Mucosa of stomach (tissue), 1 donor: ENCODE measurements around the gene HELZ2.

Source experiments
- H3K27me3 ChIP-seq: one replicate; pipeline ENCODE4 v1.7.0; 2013; ENCODE audit warnings: mild to moderate bottlenecking, low read length; ENCODE audit not compliant: control insufficient read depth, insufficient read depth
- H3K36me3 ChIP-seq: one replicate; pipeline ENCODE4 v1.7.0; 2013; ENCODE audit warnings: low read length; ENCODE audit not compliant: control insufficient read depth, insufficient read depth
- H3K4me1 ChIP-seq: one replicate; pipeline ENCODE4 v1.7.0; 2013; ENCODE audit warnings: mild to moderate bottlenecking, low read length; ENCODE audit not compliant: control insufficient read depth, insufficient read depth
- H3K4me3 ChIP-seq: one replicate; pipeline ENCODE4 v1.7.0; 2013; ENCODE audit warnings: low read length
- H3K9ac ChIP-seq: one replicate; pipeline ENCODE4 v1.7.0; 2013; ENCODE audit warnings: mild to moderate bottlenecking, low read length, moderate library complexity
- H3K9me3 ChIP-seq: one replicate; pipeline ENCODE4 v1.7.0; 2013; ENCODE audit warnings: mild to moderate bottlenecking, low read length, moderate library complexity; ENCODE audit not compliant: control insufficient read depth
- donor health status: Pancreatic carcinoma.

The HELZ2 gene

GRCh38 chr20:63592661-63593060, 18.6 kb upstream of the HELZ2 start:
- Histone ChIP-seq H3K4me3 (no peak overlapping the region), H3K27me3 (no peaks in the 10 kb centered on the region), H3K9ac (no peak overlapping the region), H3K9me3 (no peaks in the 10 kb centered on the region), H3K36me3 (no peaks in the 10 kb centered on the region), H3K4me1 (no peaks in the 10 kb centered on the region)

- H3K36me3 ChIP-seq = no peaks in the 10 kb centered on the region
- no peaks in the 10 kb centered on the region for H3K9me3 ChIP-seq
- H3K27me3 ChIP-seq = no peaks in the 10 kb centered on the region
- H3K4me1 ChIP-seq = no peaks in the 10 kb centered on the region
- no peak overlapping the region for H3K4me3 ChIP-seq
- no peak overlapping the region for H3K9ac ChIP-seq
Measured at GRCh38 chr20:63591786-63592355, 17.8 kb upstream of the HELZ2 start.

DNA sequence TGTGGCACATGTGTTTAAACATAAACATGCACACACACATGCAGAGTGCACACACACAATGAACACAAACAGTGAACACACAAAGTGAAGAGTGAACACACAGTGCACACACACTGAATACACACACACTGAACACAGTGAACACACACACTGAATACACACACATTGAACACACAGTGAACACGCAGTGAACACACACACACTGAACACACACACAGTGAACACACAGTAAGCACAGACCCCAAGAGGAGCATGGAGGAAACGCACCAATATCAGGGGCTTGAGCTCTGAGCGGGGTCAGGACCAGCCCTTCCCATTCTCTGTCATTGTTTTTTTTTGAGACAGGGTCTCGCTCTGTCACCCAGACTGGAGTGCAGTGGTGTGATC, 17.1 kb upstream of the HELZ2 start:
- no peaks in the 10 kb centered on the region for H3K4me1 ChIP-seq
- H3K9me3 ChIP-seq = no peaks in the 10 kb centered on the region
- no peaks in the 10 kb centered on the region for H3K27me3 ChIP-seq
- H3K9ac ChIP-seq = no peak overlapping the region
- no peaks in the 10 kb centered on the region for H3K36me3 ChIP-seq
- H3K4me3 ChIP-seq = no peak overlapping the region

DNA sequence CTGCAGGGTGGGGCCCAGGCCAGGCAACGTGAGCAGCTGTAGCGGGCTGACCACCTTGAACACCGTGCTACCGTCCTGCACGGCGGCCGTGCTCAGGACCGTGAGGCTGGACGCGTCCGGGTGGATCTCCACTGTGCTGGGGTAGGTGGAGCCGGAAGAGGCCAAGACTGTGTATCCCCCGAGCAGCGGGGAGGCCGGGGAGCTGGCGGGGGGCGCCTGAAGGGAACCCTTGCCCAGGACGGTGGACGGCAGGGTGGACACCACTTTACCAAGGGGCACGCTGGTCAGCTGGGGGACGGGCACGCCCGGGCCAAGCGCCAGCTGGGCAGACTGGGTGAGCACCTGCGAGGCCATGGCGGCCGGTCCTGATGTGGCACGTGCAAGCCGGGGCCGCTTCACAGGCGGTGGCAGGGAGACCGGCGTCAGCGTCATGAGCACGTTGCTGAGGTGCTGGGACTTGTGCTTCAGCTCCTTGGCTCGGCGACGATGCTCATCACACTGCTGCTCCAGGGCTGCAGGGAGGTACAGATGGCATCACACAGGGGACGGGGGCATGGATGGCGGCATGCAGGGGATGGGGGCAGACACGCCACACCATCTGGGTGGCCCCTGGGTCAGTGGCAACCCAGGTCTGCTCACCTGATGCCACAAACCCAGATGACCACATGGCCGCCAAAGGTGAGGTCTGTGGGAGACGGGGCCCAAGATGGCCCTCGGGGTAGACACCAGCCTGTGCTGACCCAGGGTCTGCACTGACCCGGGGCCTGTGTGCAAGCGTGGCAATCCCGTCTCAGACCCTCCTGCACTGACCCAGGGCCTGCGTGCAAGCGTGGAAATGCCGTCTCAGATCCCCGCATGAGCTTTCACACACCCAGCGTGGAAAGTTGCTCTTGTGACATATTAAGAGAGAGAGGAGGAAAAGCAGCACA, 16.4 kb upstream of the HELZ2 start:
- Histone ChIP-seq H3K4me3 (no peak overlapping the region), H3K27me3 (no peaks in the 10 kb centered on the region), H3K36me3 (no peaks in the 10 kb centered on the region), H3K9me3 (no peaks in the 10 kb centered on the region), H3K4me1 (no peaks in the 10 kb centered on the region), H3K9ac (no peak overlapping the region)

DNA sequence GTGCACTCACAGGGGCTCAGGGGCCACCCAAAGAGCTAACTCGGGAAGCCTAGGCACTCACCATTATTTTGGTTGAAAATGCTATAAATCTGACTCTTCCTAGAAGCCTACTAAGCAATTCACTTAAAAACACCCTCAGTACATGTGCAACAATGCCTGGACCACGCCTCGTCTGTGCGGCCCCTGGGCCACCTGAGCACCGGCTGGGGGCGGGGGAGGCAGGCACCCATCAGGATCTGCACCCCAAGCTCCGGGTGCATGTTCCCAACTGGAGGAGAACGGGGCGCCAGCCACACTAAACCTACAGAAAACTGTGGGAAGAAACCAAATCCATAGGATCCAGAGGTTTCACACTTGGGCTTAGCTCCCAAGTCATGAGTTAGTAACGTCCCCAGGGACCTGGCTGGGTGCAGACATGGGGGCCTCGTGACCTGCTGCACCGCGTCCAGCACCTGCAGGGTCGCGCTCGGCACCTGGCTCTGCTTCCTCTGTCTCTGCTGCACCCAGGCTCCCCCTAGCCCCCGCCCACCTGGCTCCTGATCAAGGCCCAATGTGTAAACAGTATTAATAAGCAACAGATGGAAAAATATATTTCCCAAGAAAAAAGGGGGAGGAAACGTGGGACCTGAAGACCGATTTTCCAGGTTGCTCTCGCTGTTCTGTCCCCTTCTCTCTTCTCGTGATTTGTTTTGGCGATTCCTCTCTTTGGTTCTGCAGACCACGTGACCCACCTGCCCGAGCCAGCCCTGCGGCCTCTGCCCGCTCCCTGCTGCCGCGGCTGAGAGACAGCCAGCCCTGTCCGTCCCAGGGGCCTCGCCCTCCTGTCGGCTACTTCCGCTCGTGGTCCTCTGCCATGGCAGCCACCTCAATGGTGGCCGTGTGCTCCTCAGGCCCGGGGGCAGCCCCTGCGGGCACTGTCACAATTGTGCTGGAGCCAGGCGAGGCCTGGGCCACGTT, 15.5 kb upstream of the HELZ2 start:
- Histone ChIP-seq H3K4me3 (no peak overlapping the region), H3K36me3 (no peaks in the 10 kb centered on the region), H3K9me3 (no peaks in the 10 kb centered on the region), H3K27me3 (no peaks in the 10 kb centered on the region), H3K9ac (no peak overlapping the region), H3K4me1 (no peaks in the 10 kb centered on the region)

- no peaks in the 10 kb centered on the region for H3K4me1 ChIP-seq
- H3K4me3 ChIP-seq = no peak overlapping the region
- H3K27me3 ChIP-seq = no peaks in the 10 kb centered on the region
- no peaks in the 10 kb centered on the region for H3K9me3 ChIP-seq
- H3K9ac ChIP-seq = no peak overlapping the region
- H3K36me3 ChIP-seq = no peaks in the 10 kb centered on the region
Measured at GRCh38 chr20:63588641-63589041, 14.6 kb upstream of the HELZ2 start.

DNA sequence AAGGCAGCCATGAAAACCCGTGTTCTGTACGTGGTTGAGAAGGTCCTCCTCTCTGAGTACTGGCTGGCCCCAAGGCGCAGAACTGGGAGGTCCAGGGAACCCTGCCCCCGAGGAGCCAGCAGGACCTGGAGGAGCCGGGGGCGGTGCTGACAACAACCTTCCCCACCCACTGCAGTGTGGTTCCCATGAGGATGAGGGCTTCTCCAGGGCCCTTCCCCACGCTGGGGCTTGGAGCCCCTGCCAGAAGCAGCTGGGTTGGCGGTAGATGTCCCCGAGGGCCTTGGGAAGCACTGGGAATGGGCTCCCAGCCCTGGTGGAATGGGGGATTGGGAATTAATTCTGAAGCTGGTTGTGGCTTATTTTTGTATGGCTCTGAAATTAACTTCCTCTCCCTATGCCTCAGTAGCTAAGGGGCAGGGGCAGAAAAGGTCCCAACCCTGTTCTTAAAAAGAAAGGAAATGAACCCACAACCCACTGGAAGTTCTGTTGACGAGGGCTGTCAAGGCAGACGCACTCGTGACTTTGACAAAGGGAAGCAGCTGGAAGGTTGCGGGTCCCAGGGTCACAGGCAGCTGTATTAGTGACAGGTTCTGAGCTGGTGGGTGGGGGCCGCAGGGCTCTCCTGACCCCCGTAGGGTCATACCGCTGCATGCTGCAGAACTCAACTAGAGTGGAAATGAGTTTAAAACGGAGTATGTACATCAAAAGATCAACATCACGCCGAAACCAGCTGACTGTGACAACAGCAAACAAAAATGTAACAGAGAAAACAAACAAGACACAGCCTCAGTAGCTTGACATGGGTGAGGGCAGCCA, 13.9 kb upstream of the HELZ2 start:
- Histone ChIP-seq H3K4me1 (no peaks in the 10 kb centered on the region), H3K36me3 (no peaks in the 10 kb centered on the region)

GRCh38 chr20:63587256-63587655, 13.2 kb upstream of the HELZ2 start:
- Histone ChIP-seq H3K4me3 (no peak overlapping the region), H3K4me1 (no peaks in the 10 kb centered on the region), H3K9ac (no peak overlapping the region), H3K27me3 (no peaks in the 10 kb centered on the region), H3K36me3 (no peaks in the 10 kb centered on the region), H3K9me3 (no peaks in the 10 kb centered on the region)

More for the DNA sequence above, 13.9 kb upstream of the HELZ2 start:
- Histone ChIP-seq H3K27me3 (no peaks in the 10 kb centered on the region), H3K9me3 (no peaks in the 10 kb centered on the region), H3K4me3 (no peak overlapping the region), H3K9ac (no peak overlapping the region)

GRCh38 chr20:63586797-63587196, 12.8 kb upstream of the HELZ2 start:
- H3K4me1 ChIP-seq = no peaks in the 10 kb centered on the region
- H3K9me3 ChIP-seq = no peaks in the 10 kb centered on the region
- H3K4me3 ChIP-seq = no peak overlapping the region
- no peaks in the 10 kb centered on the region for H3K27me3 ChIP-seq
- H3K36me3 ChIP-seq = no peaks in the 10 kb centered on the region
- no peak overlapping the region for H3K9ac ChIP-seq

DNA sequence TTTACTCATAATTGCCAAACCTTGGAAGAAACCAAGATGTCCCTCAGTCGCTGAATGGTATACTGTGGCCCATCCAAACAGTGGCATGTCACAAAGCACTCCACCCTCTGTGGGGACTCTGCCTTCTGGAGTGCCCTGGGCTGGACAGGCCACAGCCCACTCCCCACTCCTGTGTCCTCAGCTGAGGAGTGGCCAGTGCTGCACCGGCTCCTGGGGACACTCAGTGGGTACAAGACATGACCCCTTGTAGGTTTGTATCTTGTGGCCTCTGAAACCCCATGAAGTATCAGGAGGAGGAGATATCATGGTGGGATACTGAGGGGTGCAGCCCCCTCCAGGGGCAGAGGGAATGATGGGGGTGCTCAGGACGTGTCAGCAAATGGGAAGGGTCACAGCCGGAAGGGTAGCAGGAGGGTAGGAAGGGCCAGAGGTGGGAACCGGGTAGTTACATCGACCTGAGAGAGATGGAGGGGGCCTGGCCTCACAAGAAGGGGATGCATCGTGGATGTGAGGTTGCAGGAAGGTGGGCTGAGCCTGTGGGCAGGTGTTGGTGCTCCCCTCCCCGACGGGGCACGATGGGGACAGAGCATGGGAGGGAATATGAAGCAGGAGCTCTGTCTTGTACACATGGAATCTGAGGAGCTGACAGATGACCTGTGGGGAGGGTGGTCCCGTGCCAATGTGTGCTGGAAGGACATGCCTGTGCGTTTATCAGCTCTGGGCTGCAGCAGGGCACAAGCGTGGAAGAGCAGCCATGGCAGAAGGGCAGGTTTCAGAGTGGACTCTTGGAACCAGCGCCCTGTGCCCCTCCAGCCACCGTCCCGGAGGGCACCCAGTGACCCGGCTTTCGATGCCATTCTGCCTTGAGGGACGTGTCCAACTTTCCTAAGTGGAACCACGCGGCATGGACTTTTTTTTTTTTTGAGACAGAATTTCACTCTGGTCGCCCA, 11.9 kb upstream of the HELZ2 start:
- Histone ChIP-seq H3K27me3 (no peaks in the 10 kb centered on the region), H3K9me3 (no peaks in the 10 kb centered on the region), H3K9ac (no peak overlapping the region), H3K4me3 (no peak overlapping the region), H3K4me1 (no peaks in the 10 kb centered on the region), H3K36me3 (no peaks in the 10 kb centered on the region)
